UCSD-AML1 (cell line): ENCODE results near the gene ABCC6.
"Not testable (repeated sequence)": the region's sequence is repeated elsewhere in the genome, so short reads cannot be mapped to it uniquely, and the experiment has no call there.

Experiments used
- DNase-seq: peaks from one replicate; lab custom pipeline; 2025; ENCODE audit not compliant: unreplicated experiment; lab: John Stamatoyannopoulos, UW

Gene ABCC6

DNA sequence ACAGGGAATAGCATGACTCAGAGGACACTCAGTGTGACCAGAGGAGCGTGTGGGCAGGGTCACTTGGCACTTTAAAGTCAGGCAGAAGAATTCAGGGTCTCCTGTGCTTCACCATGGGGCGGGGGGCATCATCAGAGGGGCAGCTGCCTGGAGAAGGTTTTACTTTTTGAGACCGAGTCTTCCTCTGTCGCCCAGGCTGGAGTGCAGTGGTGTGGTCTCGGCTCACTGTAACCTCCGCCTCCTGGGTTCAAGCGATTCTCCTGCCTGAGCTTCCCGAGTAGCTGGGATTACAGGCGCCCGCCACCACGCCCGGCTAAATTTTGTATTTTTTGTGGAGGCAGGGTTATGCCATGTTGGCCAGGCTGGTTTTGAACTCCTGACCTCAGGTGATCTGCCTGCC is 32.3 kb downstream of the ABCC6 start:
- not testable (repeated sequence) for DNase-seq

DNA sequence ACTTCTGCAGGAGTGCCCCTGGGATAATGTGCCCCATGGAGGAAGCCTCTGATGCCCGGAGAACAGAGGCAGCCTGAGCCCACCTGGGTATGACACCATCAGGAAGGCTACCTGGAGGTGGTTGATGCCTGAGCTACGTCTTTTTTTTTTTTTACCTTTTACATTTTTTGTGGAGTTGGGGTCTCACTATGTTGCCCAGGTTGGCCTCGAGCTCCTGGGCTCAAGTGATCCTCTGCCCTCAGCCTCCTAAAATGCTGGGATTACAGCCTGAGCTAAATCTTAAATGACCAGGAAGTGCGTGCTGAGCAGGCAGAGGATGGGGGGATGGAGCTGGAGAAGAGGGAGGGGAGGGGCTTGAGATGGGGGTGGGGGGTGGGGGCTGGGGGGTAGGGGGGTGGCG is 32.7 kb downstream of the ABCC6 start:
- no peak for DNase-seq

DNA sequence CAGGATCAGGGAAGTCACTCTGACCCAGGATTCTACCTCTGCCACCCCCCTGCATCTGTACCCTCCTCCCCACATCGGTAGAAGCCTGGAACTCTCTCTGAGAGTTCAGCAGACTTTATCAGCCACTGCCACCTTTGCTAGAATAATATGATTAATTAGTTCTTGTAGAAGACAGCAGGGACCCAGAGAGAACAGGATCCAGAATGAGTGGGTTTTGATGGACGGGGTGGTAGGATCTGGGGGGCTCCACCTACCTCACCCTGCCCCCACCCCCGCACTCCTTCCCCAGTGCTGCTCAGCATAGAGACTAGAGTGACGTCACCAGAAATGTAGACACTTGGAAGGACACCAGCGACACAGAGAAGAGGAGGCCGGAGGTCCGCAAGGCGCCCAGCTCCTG is 33.5 kb downstream of the ABCC6 start:
- DNase-seq = no peak

DNA sequence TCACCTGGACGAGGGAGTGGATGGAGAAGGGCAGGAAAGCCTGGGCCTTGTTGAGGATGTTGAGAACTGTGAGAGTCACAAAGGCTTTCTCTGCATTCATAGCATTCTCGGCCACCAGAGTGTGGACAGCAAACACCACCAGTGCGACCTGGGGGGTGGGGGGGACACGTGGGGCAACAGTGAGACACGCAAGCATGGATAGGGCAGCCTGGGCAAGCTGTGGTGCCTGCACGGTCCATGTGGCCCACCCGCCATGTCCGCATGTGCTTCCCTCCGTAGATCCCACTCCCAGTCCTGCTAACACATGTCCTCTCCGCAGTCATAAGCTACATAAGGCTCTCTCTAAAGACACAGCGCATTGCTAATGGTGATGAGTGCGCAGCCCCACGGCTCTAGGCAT is 34.5 kb downstream of the ABCC6 start:
- no peak for DNase-seq

DNA sequence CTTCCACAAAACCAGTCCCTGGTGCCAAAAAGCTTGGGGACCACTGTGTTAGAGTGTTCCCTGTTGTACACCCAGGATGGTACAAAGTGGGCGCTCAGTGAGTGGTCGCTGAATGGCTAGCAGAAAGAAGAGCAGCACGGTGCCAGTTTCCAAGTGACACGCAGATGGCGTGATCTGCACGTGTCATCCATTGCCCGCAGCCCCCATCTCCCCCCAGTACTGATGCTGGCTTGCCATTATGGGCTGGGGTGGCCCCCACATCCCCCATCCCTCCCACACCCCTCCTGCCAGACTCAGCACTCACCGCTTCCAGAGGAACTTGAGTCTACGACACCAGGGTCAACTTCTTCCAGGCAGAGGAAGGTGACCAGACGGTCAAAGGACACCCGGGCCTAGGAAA is 36.5 kb downstream of the ABCC6 start:
- no peak for DNase-seq

DNA sequence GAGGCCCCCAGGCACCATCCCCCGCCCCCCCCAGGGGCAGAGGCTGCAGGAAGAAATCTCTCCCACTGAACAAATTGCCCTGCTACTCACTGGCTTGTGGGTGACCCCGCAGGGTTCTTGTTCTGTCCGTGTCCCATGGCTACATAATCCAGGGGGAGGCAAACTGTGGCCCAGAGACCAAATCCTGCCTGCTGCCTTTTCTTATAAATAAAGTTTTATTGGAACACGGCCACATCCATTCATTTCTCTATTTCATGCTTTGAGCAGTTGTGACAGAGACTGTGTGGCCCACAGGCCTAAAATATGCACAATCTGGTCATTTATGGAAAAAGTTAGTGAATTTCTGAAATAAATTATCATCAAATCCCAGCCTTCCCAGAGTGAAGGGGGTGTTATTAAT is 38.2 kb downstream of the ABCC6 start:
- no peak for DNase-seq

DNA sequence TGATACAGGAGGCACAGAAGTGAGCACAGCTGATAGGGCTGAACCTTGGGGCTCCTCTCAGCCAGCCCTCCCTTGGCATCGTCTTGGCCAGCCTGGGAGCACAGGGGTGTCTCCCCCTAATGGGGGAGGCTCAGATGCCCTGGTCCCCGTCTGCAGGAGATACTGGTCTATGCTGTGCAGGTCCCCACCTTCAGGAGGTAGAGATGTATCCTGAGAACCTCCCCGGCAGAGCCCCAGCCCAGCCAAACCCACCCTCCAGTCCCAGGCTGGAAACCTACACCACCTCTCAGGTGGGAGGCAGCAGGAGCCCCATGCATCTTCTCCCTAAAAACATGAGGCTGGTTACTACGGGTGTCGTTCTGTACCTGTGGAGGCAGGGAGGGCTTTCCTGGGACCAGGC is 38.7 kb downstream of the ABCC6 start:
- DNase-seq = no peak

DNA sequence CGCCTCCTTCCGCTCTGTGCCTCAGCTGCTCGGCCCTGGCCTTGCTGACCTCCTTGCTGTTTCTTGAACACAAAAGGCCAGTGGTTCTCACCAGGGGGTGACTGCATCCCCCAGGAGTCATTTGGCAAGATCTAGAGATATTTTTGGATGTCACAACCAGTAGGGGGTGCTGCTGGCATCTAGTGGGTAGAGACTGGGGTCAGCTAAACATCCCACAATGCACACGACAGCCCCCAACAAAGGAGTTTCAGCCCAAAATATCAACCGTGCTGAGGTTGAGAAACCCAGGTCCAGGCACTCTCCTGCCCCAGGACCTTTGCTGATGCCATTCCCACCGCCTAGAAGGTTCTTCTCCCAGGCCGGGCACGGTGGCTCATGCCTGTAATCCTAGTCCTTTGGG is 39.7 kb downstream of the ABCC6 start:
- no peak for DNase-seq

DNA sequence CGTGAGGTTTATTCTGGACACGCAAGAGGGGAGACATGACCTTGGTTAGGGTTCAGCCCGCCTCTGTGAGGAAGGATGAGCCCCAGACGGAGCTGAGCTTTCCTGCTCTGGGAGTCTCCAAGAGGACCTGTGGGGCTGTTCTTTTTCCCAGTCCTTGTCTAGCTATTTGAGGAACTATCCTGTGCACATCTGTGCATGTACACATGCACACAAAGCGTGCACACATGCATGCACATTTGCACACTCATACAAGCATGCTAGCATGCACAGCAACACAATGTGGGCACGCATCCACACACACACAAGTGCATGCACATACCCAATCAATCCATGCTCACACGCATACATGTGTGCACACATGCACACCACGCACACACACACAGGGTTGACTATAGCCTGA is 40.4 kb downstream of the ABCC6 start:
- no peak for DNase-seq

DNA sequence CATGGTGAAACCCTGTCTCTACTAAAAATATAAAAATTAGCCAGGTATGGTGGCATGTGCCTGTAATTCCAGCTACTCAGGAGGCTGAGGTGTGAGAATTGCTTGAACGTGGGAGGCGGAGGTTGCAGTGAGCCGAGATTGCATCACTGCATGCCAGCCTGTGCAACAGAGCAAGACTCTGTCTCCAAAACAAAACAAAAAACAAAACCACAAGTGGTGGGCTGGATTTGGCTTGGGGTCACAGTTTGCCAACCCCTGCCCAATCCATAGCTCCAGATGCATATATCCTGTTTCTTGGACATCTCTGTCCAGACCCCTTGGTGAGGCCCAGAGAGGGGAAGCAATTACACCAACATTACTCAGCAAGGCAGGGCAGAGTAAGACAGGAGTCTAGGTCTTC is 41.5 kb downstream of the ABCC6 start:
- not testable (repeated sequence) for DNase-seq

DNA sequence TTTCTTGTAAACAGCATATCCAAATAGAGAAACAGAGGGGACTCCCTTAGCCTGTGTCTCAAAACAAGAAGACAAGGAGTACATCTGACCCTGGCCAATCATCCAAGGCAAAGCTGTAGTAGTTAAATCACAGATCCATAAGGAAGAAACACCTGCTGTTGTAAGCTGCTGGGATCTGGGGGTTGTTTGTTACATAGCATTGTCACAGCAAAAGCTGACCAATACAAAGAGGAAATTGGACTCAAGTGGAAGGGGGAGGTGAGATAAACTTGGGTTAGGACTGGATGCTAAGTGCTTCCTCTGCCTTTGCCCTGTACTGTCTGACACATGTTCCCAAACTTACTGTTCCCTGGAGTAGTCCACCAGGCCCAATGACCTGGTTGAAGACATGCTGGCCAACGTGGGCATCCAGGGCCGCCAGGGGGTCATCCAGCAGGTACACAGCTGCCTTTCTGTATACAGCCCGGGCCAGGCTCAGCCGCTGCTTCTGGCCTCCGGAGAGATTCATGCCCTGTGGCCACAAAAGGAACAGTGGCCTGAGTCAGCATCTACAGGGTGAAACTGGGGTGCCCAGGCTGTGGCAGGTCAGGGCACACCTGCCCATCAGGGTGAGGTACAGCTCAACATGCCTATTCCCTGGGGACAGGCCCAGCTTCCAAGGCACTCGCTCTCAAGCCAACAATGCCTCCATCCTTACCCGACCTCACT is 44.7 kb downstream of the ABCC6 start:
- DNase-seq = no peak

DNA sequence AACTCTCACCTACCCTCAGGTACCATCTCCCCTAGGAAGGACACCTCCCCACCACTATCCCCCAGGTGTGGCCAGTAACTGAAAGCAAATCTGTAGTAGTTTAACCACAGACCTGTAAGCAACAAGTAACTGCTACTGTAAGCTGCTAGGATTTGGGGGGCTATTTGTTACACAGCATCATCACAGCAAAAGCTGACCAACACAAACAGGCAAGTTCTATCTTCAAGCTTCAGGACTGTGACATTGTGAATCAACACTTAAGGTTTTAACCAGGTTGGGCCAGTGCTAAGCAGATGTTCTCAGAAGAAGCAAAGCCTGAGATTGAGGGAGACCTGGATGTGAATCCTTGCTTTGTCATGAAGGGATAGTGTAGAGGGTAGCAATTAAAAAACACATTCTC is 47.0 kb downstream of the ABCC6 start:
- no peak for DNase-seq

DNA sequence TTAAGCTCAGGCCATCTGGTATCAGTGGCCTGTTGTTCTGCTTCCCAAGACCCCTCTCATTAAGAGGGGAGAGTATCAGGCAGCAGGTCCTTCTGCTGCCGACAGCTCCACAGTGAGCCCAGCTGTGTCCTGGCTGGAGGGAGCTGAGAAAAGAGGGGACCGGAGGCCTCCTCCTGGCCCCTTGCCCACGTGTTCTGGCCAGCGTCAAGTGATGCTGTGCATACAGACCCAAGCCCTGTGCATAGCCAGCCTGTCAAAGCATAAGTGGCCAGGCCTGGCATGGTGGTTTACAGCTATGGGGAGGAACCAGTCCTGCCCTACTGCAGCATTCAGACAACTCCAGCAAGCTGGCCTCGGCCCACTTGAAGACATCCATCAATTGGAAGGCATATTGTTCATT is 48.0 kb downstream of the ABCC6 start:
- no peak for DNase-seq

DNA sequence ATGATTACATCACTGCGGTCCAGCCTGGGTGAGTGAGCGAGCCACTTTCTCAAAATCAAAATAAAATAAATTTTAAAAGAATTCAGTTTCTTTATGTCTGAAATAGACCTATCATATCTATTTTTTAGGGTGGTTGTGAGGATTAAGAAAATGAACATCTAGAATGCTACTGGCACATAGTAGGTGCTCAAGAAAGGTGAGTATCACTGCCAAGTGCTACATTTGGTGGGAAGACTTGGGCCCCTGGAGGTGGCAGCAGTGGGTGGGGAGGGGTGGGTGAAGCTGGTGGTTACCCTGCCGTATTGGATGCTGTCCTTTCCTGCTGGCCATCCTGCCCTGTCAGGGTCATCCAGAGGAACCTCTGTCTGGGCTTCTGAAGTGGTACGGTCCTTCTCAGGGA is 50.3 kb downstream of the ABCC6 start:
- DNase-seq = no peak

DNA sequence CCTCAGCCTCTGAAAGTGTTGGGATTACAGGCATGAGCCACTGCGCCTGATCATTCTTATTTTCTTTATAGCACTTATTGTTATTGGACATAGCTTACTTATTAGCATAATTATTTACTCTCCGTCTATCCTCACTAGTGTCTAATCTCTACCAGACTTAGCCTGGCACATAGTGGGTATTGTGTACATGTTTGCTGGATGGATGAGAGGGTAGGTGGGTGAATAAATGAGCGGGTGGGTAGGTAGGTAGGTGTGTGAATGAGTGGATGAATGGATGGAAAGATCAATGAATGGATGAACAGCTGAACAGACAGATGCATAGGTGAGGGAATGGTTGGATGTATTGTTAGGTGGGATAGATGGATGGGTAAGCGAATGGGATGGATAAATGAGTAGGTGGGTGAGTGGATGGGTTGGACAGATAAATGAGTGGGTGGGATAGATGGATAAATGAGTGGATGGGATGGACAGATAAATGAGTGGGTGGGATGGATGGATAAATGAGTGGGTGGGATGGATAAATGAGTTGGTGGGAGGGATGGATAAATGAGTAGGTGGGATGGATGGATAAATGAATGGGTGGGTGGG is 51.9 kb downstream of the ABCC6 start:
- DNase-seq = no peak

DNA sequence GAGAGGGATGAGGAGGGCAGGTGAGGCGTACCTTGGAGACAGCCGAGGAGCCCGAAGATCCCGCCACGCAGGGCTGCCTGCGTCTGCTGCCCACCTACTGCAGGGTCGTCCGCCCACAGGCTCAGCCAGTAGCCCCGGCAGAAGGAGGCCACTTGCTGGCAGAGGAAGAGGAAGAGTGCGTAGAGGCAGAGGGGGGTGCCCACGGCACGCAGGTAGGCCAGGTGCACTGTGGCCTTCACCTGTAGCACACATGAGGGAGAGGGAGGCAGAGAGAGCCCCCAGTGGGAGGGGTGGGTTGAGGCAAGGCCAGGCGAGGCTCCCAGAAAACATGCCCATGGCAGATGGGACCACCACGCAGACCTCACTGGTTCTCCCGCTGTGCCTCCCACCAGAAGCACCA is 53.7 kb downstream of the ABCC6 start:
- no peak for DNase-seq

DNA sequence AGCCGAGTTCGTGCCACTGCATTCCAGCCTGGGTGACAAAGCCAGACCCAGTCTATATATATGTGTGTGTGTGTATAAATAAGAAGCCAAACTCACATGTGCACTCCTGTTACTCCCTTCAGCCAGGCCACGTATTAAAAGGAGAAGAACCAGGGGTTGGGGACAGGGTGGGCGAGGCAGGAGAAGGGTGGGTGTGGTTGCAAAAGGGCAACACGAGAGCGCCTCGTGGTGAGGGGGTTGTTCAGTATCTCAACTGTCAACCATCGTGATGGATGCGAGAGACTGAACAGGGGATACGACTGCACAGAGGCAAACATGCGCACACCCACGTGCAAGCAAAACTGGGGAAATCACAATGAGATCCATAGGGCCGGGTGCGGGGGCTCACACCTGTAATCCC is 54.9 kb downstream of the ABCC6 start:
- DNase-seq = no peak

DNA sequence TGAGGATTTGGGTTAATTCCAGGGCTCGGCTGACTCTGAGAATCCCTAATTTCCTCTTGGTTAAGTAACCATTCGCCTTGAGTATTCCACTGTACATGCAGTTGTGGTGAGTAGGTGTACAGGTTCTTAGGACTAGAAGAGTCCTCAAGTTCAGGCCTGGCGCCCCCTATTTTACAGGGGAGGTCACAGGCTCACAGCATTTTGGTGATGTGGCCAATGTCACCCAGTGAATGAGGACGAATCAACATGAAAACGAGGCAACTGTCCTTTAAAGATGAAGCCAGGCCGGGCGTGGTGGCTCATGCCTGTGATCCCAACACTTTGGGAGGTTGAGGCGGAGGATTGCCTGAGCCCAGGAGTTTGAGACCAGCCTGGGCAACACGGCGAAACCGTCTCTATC is 55.4 kb downstream of the ABCC6 start:
- no peak for DNase-seq

DNA sequence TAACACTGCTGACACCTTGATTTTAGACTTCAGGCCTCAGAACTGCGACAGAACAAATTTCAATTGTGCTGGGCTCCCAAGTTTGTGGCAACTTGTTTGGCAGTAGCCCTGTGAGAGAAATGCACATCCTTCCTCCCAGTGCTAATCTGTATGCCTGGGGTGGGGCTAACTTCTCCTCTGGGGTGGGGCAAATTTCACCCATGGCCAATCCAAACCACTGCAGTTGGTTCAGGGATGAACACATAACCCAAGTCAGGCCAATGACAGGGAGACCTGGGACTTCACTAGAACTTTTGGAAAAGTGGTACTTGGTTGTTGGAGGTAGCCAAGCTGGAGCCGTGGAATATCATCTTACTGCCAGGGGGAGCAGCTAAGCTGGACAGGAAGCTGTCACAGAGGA is 56.3 kb downstream of the ABCC6 start:
- DNase-seq = no peak

DNA sequence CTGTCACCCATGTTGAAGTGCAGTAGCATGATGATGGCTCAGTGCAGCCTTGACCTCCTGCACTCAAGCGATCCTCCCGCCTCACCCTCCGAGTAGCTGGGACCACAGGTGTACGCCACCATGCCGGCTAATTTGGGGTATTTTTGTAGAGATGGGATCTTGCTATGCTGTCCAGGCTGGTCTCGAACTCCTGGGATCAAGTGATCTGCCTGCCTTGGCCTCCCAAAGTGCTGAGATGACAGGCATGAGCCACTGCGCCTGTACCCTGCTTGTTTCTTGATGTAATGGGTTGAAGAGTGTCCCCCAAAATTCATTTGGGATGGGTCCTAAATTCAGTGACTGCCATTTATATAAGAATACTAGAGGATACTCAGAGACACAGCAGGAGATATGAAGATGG is 57.2 kb downstream of the ABCC6 start:
- no peak for DNase-seq

DNA sequence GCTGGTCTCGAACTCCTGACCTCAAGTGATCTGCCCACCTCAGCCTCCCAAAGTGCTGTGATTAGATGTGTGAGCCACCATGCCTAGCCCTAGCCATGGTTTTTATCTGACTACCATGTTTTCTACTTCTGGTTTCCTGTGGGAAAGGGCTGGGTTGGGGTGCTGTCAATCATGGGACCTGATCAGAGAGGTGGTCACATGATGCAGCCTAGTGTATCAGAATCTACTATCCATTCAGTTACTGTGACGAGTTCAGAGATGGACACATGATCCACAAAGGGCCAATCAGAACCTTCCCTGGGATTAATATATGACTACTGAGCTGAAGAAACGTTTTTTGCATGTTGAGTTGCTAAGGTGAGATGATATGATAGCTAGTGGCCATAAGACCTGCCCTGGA is 59.1 kb downstream of the ABCC6 start:
- DNase-seq = no peak

DNA sequence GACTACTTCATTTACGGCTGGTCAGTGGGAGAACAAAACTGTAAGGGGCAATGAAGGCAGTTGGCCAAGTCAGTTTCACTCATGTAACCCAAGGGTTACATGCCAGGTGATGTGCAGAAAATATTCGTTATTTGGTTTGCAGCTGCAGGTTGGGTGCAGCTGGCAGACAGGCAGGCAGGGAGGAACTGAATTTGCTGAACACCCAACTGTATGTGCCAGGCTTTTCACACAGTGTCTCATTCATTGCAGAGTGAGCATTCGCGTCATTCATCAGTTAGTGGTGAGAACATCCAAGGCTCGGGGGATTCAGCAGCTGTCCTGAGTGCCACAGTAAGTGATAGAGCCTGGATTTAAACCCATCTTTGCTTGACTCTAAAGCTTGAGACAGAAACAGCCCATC is 59.7 kb downstream of the ABCC6 start:
- no peak for DNase-seq

DNA sequence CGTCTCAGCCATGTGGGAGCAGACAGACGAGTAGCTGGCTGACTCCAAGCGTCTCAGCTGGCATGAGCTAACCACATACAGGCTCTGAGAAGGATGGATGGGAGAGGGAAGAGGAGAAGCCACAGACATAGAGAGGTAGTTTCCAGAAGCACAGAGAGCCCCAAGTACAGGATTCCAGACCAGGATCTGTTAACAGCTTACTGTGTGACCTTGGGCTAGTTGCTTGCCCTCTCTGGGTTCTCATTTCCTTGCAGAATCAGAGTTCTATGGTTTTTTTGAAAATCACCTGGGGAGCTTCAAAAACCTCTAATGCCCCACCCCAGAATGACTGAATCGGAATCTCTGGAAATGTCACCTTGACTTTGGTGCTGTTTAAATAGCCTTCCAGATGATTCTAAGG is 60.2 kb downstream of the ABCC6 start:
- DNase-seq = no peak
